Naive thymus-derived CD4-positive, alpha-beta T cell (primary cell): ENCODE measurements around the gene KCNK7. TPM values are rescaled to one million over a fixed set of nuclear protein-coding genes. Genes with fewer than 3 reads are reported as not detected.

Experiments used
- ATAC-seq: fragments of 150-1000 bp; cut with Tn5 transposase; 2 replicates; pipeline ENCODE4 v1.10.0; 2021; ENCODE audit warnings: mild to moderate bottlenecking, moderate library complexity
- CTCF ChIA-PET: fragments of 350-600 bp; sonication (Branson Sonifier 250); formaldehyde crosslinking; loops from one replicate; lab custom pipeline; 2021; ENCODE audit warnings: antibody characterized with exemption; lab: Charles Lee
- POLR2A ChIA-PET: fragments of 350-600 bp; sonication (Branson Sonifier 250); formaldehyde crosslinking; loops from one replicate; lab custom pipeline; 2021; ENCODE audit warnings: antibody characterized with exemption, inconsistent platforms; lab: Charles Lee
- DNase-seq, 9 donors: peaks; one replicate each; pipeline versions ENCODE4 v3.0.0 to v3.0.0-alpha.2; 2020 to 2022; ENCODE audit warnings: mixed read lengths in 1 of 9
- H3K27ac ChIP-seq: one replicate; pipeline ENCODE4 v1.7.0; 2013; ENCODE audit warnings: mild to moderate bottlenecking, low read depth, low read length, moderate library complexity
- H3K27me3 ChIP-seq, 2 donors: one replicate each; pipeline ENCODE4 v1.7.0; 2013; ENCODE audit warnings: low read length in 2 of 2, mild to moderate bottlenecking in 2 of 2, moderate library complexity in 2 of 2; ENCODE audit not compliant: control insufficient read depth in 2 of 2, insufficient read depth in 2 of 2
- H3K36me3 ChIP-seq, 3 experiments: 1 replicate in 2 of 3; 2 replicates in 1 of 3; pipeline ENCODE4 v1.7.0; 2013; ENCODE audit warnings: low read length in 3 of 3, mild to moderate bottlenecking in 3 of 3, moderate library complexity in 1 of 3; ENCODE audit not compliant: insufficient read depth in 3 of 3, control insufficient read depth in 2 of 3
- H3K4me1 ChIP-seq, 2 donors: one replicate each; pipeline ENCODE4 v1.7.0; 2013; ENCODE audit warnings: low read length in 2 of 2, mild to moderate bottlenecking in 2 of 2, moderate library complexity in 1 of 2; ENCODE audit not compliant: control insufficient read depth in 2 of 2, insufficient read depth in 2 of 2
- H3K4me3 ChIP-seq: 2 replicates; pipeline ENCODE4 v1.7.0; 2013; ENCODE audit warnings: mild to moderate bottlenecking, low read length
- H3K9me3 ChIP-seq, 3 experiments: 1 replicate in 2 of 3; 2 replicates in 1 of 3; pipeline ENCODE4 v1.7.0; 2013; ENCODE audit warnings: low read length in 3 of 3; ENCODE audit not compliant: control insufficient read depth in 2 of 3
- H3K27ac Mint-ChIP-seq, 9 donors: one replicate each; pipeline ENCODE4 v1.8.0; 2020 to 2022; ENCODE audit warnings: mixed read lengths in 9 of 9, mild to moderate bottlenecking in 8 of 9, moderate library complexity in 5 of 9, inconsistent platforms in 2 of 9
- H3K27me3 Mint-ChIP-seq, 5 donors: one replicate each; pipeline ENCODE4 v1.8.0; 2021 to 2022; ENCODE audit warnings: mixed read lengths in 5 of 5, mild to moderate bottlenecking in 1 of 5
- H3K36me3 Mint-ChIP-seq, 5 donors: one replicate each; pipeline ENCODE4 v1.8.0; 2020 to 2022; ENCODE audit warnings: mixed read lengths in 5 of 5, mild to moderate bottlenecking in 3 of 5, inconsistent platforms in 1 of 5
- H3K4me1 Mint-ChIP-seq, 7 donors: one replicate each; pipeline ENCODE4 v1.8.0; 2020 to 2022; ENCODE audit warnings: mixed read lengths in 7 of 7, mild to moderate bottlenecking in 3 of 7, inconsistent platforms in 1 of 7
- H3K4me3 Mint-ChIP-seq, 10 donors: one replicate each; pipeline ENCODE4 v1.8.0; 2020 to 2022; ENCODE audit warnings: mild to moderate bottlenecking in 10 of 10, mixed read lengths in 10 of 10, moderate library complexity in 6 of 10, inconsistent platforms in 2 of 10
- H3K9me3 Mint-ChIP-seq, 11 donors: one replicate each; pipeline ENCODE4 v1.8.0; 2020 to 2022; ENCODE audit warnings: mixed read lengths in 11 of 11, mild to moderate bottlenecking in 4 of 11, inconsistent platforms in 1 of 11, moderate library complexity in 1 of 11
- intact Hi-C, 2 donors: fragments of 100-400 bp; cut with micrococcal nuclease; formaldehyde crosslinking; loops; one replicate each; pipeline ENCODE4 v1.15.1; 2023
- polyA plus RNA-seq, 2 donors: library from polyadenylated mRNA; unstranded; fragments of 300-500 nt; fragmentation: Illumina TruSeq; gene quantifications; one replicate each; pipeline ENCODE4 v1.2.3, GENCODE V29; 2021
- total RNA-seq, 6 experiments: library from RNA in 5 of 6; stranded (reverse) in 5 of 6; gene quantifications; 1 replicate in 5 of 6; 2 replicates in 1 of 6; pipeline ENCODE4 v1.2.3 and lab custom pipeline; 2021 to 2026

Gene KCNK7
- total and polyA plus RNA-seq, 7 experiments from 2014 or later: 0.25 to 9.2 (median 3.8) TPM; not detected in 1

DNA sequence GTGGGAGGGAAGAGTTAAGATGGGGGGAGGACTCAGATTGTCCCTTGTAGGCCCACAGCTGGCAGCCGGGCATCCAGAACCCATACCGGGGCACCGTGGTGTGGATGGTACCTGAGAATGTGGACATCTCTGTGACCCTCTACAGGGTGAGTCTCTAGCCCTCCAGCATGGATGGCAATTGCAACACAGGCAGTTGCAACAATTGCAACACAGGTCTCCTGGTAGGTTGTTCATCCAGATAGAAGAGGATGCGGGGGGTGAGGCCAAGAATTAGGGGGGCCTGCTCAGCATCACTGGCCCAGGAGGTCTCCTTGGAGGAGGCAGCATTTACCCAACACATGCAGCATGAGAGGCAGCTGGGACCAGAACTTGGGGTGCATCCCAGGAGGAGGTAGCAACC, 16.3 kb downstream of the KCNK7 start:
- DNase-seq (no peak), ATAC-seq (no peak)
- Mint-ChIP-seq H3K4me3 (peak overlapping the region in 3 of 10 donors; percentile 4 to 34 (median 21)), H3K9me3 (no peaks in the 10 kb centered on the region), H3K27me3 (no peaks in the 10 kb centered on the region), H3K36me3 (peaks cover 0 to 17% (median 10%) of the 10 kb centered on the region in 5 donors), H3K4me1 (peaks cover 19 to 44% (median 38%) of the 10 kb centered on the region in 7 donors), H3K27ac (peak overlapping the region in 3 of 9 donors; percentile 18 to 74 (median 25))
- ChIA-PET POLR2A (interaction anchor here (0.6 kb wide), 1 partner anchor 104 kb away, joined by 3 read pairs; no protein-coding TSS in a partner anchor), CTCF (no interaction called here)
- Histone ChIP-seq H3K27me3 (no peaks in the 10 kb centered on the region), H3K27ac (peak overlapping the region; percentile 31), H3K4me1 (peaks cover 22 to 29% of the 10 kb centered on the region in 2 donors), H3K9me3 (no peaks in the 10 kb centered on the region), H3K4me3 (no peak overlapping the region), H3K36me3 (peaks cover 10 to 56% (median 17%) of the 10 kb centered on the region in 3 experiments)
- intact Hi-C loops: no loop called here

DNA sequence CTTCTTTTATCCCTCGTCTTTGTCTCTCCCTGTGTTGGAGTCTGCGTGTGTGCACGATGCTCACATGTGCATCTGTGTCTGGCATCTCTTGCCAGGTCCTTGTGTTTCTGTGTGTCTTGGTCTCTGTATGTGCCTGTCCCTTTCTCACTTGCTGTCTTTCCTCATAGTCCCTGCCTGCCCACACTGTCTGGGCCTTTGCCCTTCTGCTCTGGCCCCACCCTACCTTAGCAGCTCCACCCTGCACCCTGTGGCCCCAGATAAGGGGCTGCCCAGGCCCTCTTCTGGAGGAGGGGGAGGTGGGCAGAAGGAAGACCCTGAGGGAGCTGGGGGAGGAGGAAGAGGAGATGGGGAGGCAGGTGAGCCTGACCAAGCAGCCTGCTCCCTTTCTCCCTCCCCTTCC, 16.9 kb downstream of the KCNK7 start:
- CTCF ChIA-PET: no interaction called here
- Histone ChIP-seq H3K27ac (peak overlapping the region; percentile 96), H3K4me3 (no peak overlapping the region), H3K27me3 (no peaks in the 10 kb centered on the region), H3K4me1 (peaks cover 25 to 29% of the 10 kb centered on the region in 2 donors), H3K9me3 (no peaks in the 10 kb centered on the region), H3K36me3 (peaks cover 10 to 51% (median 17%) of the 10 kb centered on the region in 3 experiments)
- intact Hi-C loops: no loop called here
- POLR2A ChIA-PET: interaction anchor here (0.6 to 4.2 kb wide), 2 partner anchors 38 to 103 kb away, joined by 3 to 29 read pairs; no protein-coding TSS in a partner anchor
- Mint-ChIP-seq H3K27ac (peak overlapping the region; percentile 8 to 88 (median 74)), H3K9me3 (no peaks in the 10 kb centered on the region), H3K36me3 (peaks cover 0 to 14% (median 10%) of the 10 kb centered on the region in 5 donors), H3K4me1 (peaks cover 19 to 43% (median 38%) of the 10 kb centered on the region in 7 donors), H3K27me3 (no peaks in the 10 kb centered on the region), H3K4me3 (peak overlapping the region; percentile 55 to 99 (median 72))
- DNase-seq: no peak
- no peak for ATAC-seq

- H3K36me3 Mint-ChIP-seq: peaks cover 0 to 17% (median 10%) of the 10 kb centered on the region in 5 donors
- H3K27ac ChIP-seq: peak overlapping the region; percentile 96
- no peaks in the 10 kb centered on the region for H3K27me3 ChIP-seq
- ATAC-seq (no peak), DNase-seq (no peak)
- no peaks in the 10 kb centered on the region for H3K9me3 ChIP-seq
- H3K4me1 ChIP-seq: peaks cover 30% of the 10 kb centered on the region in 2 donors
- H3K36me3 ChIP-seq: peaks cover 10 to 49% (median 17%) of the 10 kb centered on the region in 3 experiments
- intact Hi-C loops: no loop called here
- no peaks in the 10 kb centered on the region for H3K27me3 Mint-ChIP-seq
- peaks cover 19 to 46% (median 38%) of the 10 kb centered on the region in 7 donors for H3K4me1 Mint-ChIP-seq
- no peak overlapping the region for H3K4me3 ChIP-seq
- peak overlapping the region; percentile 8 to 88 (median 74) for H3K27ac Mint-ChIP-seq
- peak overlapping the region; percentile 57 to 99 (median 75) for H3K4me3 Mint-ChIP-seq
- H3K9me3 Mint-ChIP-seq: no peaks in the 10 kb centered on the region
- CTCF ChIA-PET: interaction anchor here (1.9 to 3.9 kb wide), 2 partner anchors 10 to 36 kb away, joined by 7 to 36 read pairs; no protein-coding TSS in a partner anchor
- POLR2A ChIA-PET: interaction anchor here (1.3 to 4.2 kb wide), 5 partner anchors 10 to 70 kb away, joined by 3 to 61 read pairs (median 26); partner anchors contain the start of genes MAP3K11 and PCNX3
Observed at GRCh38 chr11:65578134-65578533, 17.5 kb downstream of the KCNK7 start.

DNA sequence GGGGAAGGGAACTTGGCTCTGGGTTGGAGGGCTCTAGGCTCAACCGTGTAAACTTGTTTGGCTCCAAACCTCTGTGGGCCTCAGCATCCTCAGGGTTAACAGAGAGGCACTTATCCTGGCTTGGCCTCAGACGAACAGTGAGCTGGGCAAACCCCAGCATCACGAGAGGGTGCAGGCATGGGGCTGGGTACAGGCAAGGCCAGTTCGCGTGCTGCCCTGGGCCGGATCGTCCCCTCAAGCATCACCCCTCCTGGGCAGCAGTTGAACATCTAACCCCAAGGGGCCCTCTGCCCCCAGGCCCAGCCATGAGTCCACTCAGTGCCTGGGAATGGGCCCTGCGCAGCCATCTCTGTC, 17.9 kb downstream of the KCNK7 start:
- peaks cover 10 to 45% (median 17%) of the 10 kb centered on the region in 3 experiments for H3K36me3 ChIP-seq
- peak overlapping the region; percentile 75 for H3K4me3 ChIP-seq
- H3K27ac Mint-ChIP-seq: peak overlapping the region in 8 of 9 donors; percentile 8 to 88 (median 75)
- CTCF ChIA-PET: interaction anchor here (1.9 to 3.9 kb wide), 3 partner anchors 11 to 36 kb away, joined by 7 to 36 read pairs (median 14); no protein-coding TSS in a partner anchor
- H3K27me3 ChIP-seq: no peaks in the 10 kb centered on the region
- no peaks in the 10 kb centered on the region for H3K27me3 Mint-ChIP-seq
- H3K4me1 Mint-ChIP-seq: peaks cover 19 to 48% (median 38%) of the 10 kb centered on the region in 7 donors
- H3K4me1 ChIP-seq: peaks cover 32% of the 10 kb centered on the region in 2 donors
- H3K9me3 Mint-ChIP-seq: peaks cover 0 to 1% (median 0%) of the 10 kb centered on the region in 11 donors
- ATAC-seq: no peak
- intact Hi-C loops: no loop called here
- H3K9me3 ChIP-seq: no peaks in the 10 kb centered on the region
- no peak for DNase-seq
- H3K4me3 Mint-ChIP-seq: peak overlapping the region; percentile 57 to 99 (median 75)
- POLR2A ChIA-PET: interaction anchor here (0.8 to 4.2 kb wide), 9 partner anchors 11 to 156 kb away, joined by 3 to 61 read pairs (median 7); partner anchors contain the start of genes MAP3K11, NEAT1 and PCNX3
- H3K27ac ChIP-seq: peak overlapping the region; percentile 96
- peaks cover 0 to 19% (median 8%) of the 10 kb centered on the region in 5 donors for H3K36me3 Mint-ChIP-seq

- Mint-ChIP-seq H3K27me3 (no peaks in the 10 kb centered on the region), H3K36me3 (peaks cover 0 to 19% (median 5%) of the 10 kb centered on the region in 5 donors), H3K9me3 (peaks cover 0 to 1% (median 0%) of the 10 kb centered on the region in 11 donors), H3K27ac (peak overlapping the region; percentile 28 to 90 (median 78)), H3K4me3 (peak overlapping the region; percentile 71 to 99 (median 84)), H3K4me1 (peaks cover 23 to 47% (median 39%) of the 10 kb centered on the region in 7 donors)
- H3K27ac ChIP-seq: peak overlapping the region; percentile 96
- no peaks in the 10 kb centered on the region for H3K9me3 ChIP-seq
- intact Hi-C loops: no loop called here
- DNase-seq (peak in 1 of 9 donors; percentile 45), ATAC-seq (peak; percentile 50)
- H3K36me3 ChIP-seq: peaks cover 10 to 41% (median 17%) of the 10 kb centered on the region in 3 experiments
- H3K27me3 ChIP-seq: no peaks in the 10 kb centered on the region
- H3K4me1 ChIP-seq: peaks cover 33 to 34% of the 10 kb centered on the region in 2 donors
- POLR2A ChIA-PET: interaction anchor here (0.8 to 4.2 kb wide), 21 partner anchors 11 to 194 kb away, joined by 3 to 61 read pairs (median 6); partner anchors contain the start of genes KCNK7, LTBP3, MALAT1 and MAP3K11
- CTCF ChIA-PET: interaction anchor here (0.6 to 3.9 kb wide), 7 partner anchors 11 to 283 kb away, joined by 3 to 36 read pairs (median 6); partner anchors contain the start of gene MUS81
- peak overlapping the region; percentile 75 for H3K4me3 ChIP-seq
Observed at GRCh38 chr11:65576867-65577755, 18.5 kb downstream of the KCNK7 start.
